WTC11 (cell line): ENCODE results near the gene KRT4. TPM values are rescaled to one million over a fixed set of nuclear protein-coding genes. Genes with fewer than 3 reads are reported as not detected.

Experiments used
- ATAC-seq: fragments of 200-7000 bp; cut with Tn5 transposase; 2 replicates; pipeline ENCODE4 v1.10.0; 2021; ENCODE audit warnings: mild to moderate bottlenecking, moderate library complexity
- CTCF ChIA-PET: fragments of 300-600 bp; sonication (Branson Sonifier 250); formaldehyde crosslinking; loops from one replicate; lab custom pipeline; 2021; ENCODE audit warnings: antibody characterized with exemption; lab: Charles Lee
- POLR2A ChIA-PET: fragments of 350-600 bp; sonication (Branson Sonifier 250); formaldehyde crosslinking; loops from one replicate; lab custom pipeline; 2021; ENCODE audit warnings: antibody characterized with exemption; lab: Charles Lee
- DNase-seq: peaks from one replicate; pipeline ENCODE4 v3.0.0; 2021; ENCODE audit warnings: low spot score
- H3K27ac Mint-ChIP-seq: 2 replicates; pipeline ENCODE4 v1.8.0; 2021; ENCODE audit warnings: mixed read lengths
- H3K27me3 Mint-ChIP-seq: 2 replicates; pipeline ENCODE4 v1.8.0; 2021; ENCODE audit warnings: low read depth, mild to moderate bottlenecking, moderate library complexity, mixed read lengths
- H3K36me3 Mint-ChIP-seq: 2 replicates; pipeline ENCODE4 v1.8.0; 2021; ENCODE audit warnings: mixed read lengths
- H3K4me1 Mint-ChIP-seq: 2 replicates; pipeline ENCODE4 v1.8.0; 2022; ENCODE audit warnings: mixed read lengths
- H3K4me3 Mint-ChIP-seq: 2 replicates; pipeline ENCODE4 v1.8.0; 2021; ENCODE audit warnings: mild to moderate bottlenecking, moderate library complexity, mixed read lengths
- H3K9me3 Mint-ChIP-seq: 2 replicates; pipeline ENCODE4 v1.8.0; 2021; ENCODE audit warnings: mixed read lengths
- CBFB ChIP-seq: sonication (generic); formaldehyde crosslinking; IDR thresholded peaks from 2 replicates; pipeline ENCODE4 v1.8.1; 2022; ENCODE audit warnings: mild to moderate bottlenecking, low read depth, missing genetic modification reagents
- EMX1 ChIP-seq: fragments of 250-450 bp; sonication (Bioruptor Pico); IDR thresholded peaks from 2 replicates; pipeline ENCODE4 v1.8.0; 2021; ENCODE audit warnings: mild to moderate bottlenecking
- ETV6 ChIP-seq: sonication (generic); formaldehyde crosslinking; IDR thresholded peaks from 2 replicates; pipeline ENCODE4 v1.8.1; 2022; ENCODE audit warnings: mild to moderate bottlenecking, missing genetic modification reagents
- GTF2I ChIP-seq: fragments of 250-450 bp; sonication (Bioruptor Pico); conservative IDR thresholded peaks from 2 replicates; pipeline ENCODE4 v1.4.0; 2021; ENCODE audit warnings: mild to moderate bottlenecking
- HMGA2 ChIP-seq: fragments of 250-450 bp; sonication (Bioruptor Pico); IDR thresholded peaks from 2 replicates; pipeline ENCODE4 v1.4.0; 2021; ENCODE audit warnings: mild to moderate bottlenecking, moderate library complexity
- NFATC4 ChIP-seq: fragments of 250-450 bp; sonication (Bioruptor Pico); IDR thresholded peaks from 2 replicates; pipeline ENCODE4 v1.9.0; 2021; ENCODE audit warnings: mild to moderate bottlenecking
- NFE2L1 ChIP-seq: sonication (generic); formaldehyde crosslinking; IDR thresholded peaks from 2 replicates; pipeline ENCODE4 v1.8.1; 2023; ENCODE audit warnings: missing genetic modification reagents
- NFYB ChIP-seq: sonication (generic); formaldehyde crosslinking; conservative IDR thresholded peaks from 2 replicates; pipeline ENCODE4 v1.8.0; 2022; ENCODE audit warnings: low read depth, missing genetic modification reagents
- NR3C1 ChIP-seq: sonication (generic); formaldehyde crosslinking; conservative IDR thresholded peaks from 2 replicates; pipeline ENCODE4 v1.8.1; 2023; ENCODE audit warnings: low read depth, mild to moderate bottlenecking, missing genetic modification reagents
- PRRX2 ChIP-seq: fragments of 250-450 bp; sonication (Bioruptor Pico); IDR thresholded peaks from 2 replicates; pipeline ENCODE4 v1.8.0; 2021; ENCODE audit warnings: mild to moderate bottlenecking
- SP1 ChIP-seq: sonication (generic); formaldehyde crosslinking; conservative IDR thresholded peaks from 2 replicates; pipeline ENCODE4 v1.8.1; 2022; ENCODE audit warnings: missing genetic modification reagents
- TP53 ChIP-seq: sonication (generic); formaldehyde crosslinking; IDR thresholded peaks from 2 replicates; pipeline ENCODE4 v1.8.1; 2023; ENCODE audit warnings: mild to moderate bottlenecking, missing genetic modification reagents
- ZNF219 ChIP-seq: sonication (generic); formaldehyde crosslinking; IDR thresholded peaks from 2 replicates; pipeline ENCODE4 v1.8.0; 2023; ENCODE audit warnings: missing genetic modification reagents, mild to moderate bottlenecking, borderline replicate concordance
- ZNF232 ChIP-seq: sonication (generic); formaldehyde crosslinking; IDR thresholded peaks from 2 replicates; pipeline ENCODE4 v1.8.0; 2022; ENCODE audit warnings: mild to moderate bottlenecking, missing genetic modification reagents
- ZNF263 ChIP-seq: sonication (generic); formaldehyde crosslinking; IDR thresholded peaks from 2 replicates; pipeline ENCODE4 v1.8.1; 2022; ENCODE audit warnings: low read depth, mild to moderate bottlenecking, moderate library complexity, missing genetic modification reagents
- ZNF317 ChIP-seq: sonication (generic); formaldehyde crosslinking; IDR thresholded peaks from 2 replicates; pipeline ENCODE4 v1.8.1; 2023; ENCODE audit warnings: low read depth, mild to moderate bottlenecking, moderate library complexity, missing genetic modification reagents, borderline replicate concordance
- total RNA-seq: library from RNA; stranded (reverse); gene quantifications from 3 replicates; pipeline ENCODE4 v1.2.3, GENCODE V29; 2021
- TF ChIP-seq, protein P1 (sequence below): sonication (generic); formaldehyde crosslinking; IDR thresholded peaks from 2 replicates; pipeline ENCODE4 v1.8.1; 2023; ENCODE audit warnings: mild to moderate bottlenecking, moderate library complexity, missing genetic modification reagents
- TF ChIP-seq, protein P2 (sequence below): sonication (generic); formaldehyde crosslinking; IDR thresholded peaks from 2 replicates; pipeline ENCODE4 v1.8.0; 2023; ENCODE audit warnings: mild to moderate bottlenecking, missing genetic modification reagents
- TF ChIP-seq, protein P3 (sequence below): sonication (generic); formaldehyde crosslinking; IDR thresholded peaks from 2 replicates; pipeline ENCODE4 v1.8.1; 2023; ENCODE audit warnings: mild to moderate bottlenecking, missing genetic modification reagents, moderate library complexity
- TF ChIP-seq, protein P4 (sequence below): fragments of 250-450 bp; sonication (Bioruptor Pico); IDR thresholded peaks from 2 replicates; pipeline ENCODE4 v1.8.0; 2021; ENCODE audit warnings: mild to moderate bottlenecking
- TF ChIP-seq, protein P5 (sequence below): sonication (generic); formaldehyde crosslinking; IDR thresholded peaks from 2 replicates; pipeline ENCODE4 v1.8.1; 2022; ENCODE audit warnings: low read depth, missing genetic modification reagents, borderline replicate concordance
- TF ChIP-seq, protein P6 (sequence below): sonication (generic); formaldehyde crosslinking; IDR thresholded peaks from 2 replicates; pipeline ENCODE4 v1.8.1; 2022; ENCODE audit warnings: mild to moderate bottlenecking, moderate library complexity, missing genetic modification reagents
- TF ChIP-seq, protein P7 (sequence below): sonication (generic); formaldehyde crosslinking; IDR thresholded peaks from 2 replicates; pipeline ENCODE4 v1.8.0; 2023; ENCODE audit warnings: missing genetic modification reagents

Gene KRT4
- total RNA-seq, 1 experiment from 2014 or later: not detected

DNA sequence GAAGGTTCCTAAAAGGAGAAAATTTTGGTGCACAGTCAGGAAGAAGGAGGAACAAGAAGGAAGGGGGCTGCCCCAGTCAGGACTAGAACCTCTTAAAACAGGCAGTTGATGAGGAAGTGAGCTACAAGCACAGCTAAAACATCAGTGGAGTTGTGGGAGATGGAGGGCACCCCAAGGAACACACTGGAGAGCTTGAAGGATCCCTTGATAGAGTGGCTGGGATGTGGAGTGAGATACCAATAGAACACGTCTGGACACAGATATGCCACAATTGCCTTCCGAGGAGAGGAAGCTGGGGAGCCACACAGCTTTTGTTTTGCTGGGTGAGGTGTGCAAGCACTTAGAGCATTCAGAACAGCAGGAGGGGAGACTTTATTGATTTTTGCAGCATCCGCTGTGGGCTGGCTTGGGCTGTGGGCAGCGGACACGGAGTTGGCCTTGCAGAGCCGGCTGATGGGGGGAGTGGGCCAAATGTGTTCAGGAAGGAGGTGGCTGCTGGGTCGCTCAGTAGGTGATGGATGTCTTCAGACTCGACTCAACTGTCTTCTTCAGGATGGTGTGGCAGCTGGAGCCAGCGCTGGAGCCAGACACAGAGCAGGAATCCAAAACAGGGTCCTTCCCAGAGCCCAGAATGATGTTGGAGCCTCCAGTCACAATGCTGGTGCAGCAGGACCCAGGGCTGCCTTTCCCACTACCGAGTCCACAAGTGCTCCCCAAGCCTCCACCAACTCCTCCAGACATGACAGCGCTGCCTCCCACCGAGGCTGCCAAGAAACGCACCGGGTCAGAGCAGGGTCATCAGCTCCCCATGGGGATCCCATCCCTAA lies 24.9 kb upstream of the KRT4 start (continued):
- TF ChIP-seq, protein P1, sequence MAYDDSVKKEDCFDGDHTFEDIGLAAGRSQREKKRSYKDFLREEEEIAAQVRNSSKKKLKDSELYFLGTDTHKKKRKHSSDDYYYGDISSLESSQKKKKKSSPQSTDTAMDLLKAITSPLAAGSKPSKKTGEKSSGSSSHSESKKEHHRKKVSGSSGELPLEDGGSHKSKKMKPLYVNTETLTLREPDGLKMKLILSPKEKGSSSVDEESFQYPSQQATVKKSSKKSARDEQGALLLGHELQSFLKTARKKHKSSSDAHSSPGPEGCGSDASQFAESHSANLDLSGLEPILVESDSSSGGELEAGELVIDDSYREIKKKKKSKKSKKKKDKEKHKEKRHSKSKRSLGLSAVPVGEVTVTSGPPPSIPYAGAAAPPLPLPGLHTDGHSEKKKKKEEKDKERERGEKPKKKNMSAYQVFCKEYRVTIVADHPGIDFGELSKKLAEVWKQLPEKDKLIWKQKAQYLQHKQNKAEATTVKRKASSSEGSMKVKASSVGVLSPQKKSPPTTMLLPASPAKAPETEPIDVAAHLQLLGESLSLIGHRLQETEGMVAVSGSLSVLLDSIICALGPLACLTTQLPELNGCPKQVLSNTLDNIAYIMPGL (CRISPR knock-in tag): no peak
- no peak for TF ChIP-seq ETV6 (CRISPR knock-in tag)

DNA sequence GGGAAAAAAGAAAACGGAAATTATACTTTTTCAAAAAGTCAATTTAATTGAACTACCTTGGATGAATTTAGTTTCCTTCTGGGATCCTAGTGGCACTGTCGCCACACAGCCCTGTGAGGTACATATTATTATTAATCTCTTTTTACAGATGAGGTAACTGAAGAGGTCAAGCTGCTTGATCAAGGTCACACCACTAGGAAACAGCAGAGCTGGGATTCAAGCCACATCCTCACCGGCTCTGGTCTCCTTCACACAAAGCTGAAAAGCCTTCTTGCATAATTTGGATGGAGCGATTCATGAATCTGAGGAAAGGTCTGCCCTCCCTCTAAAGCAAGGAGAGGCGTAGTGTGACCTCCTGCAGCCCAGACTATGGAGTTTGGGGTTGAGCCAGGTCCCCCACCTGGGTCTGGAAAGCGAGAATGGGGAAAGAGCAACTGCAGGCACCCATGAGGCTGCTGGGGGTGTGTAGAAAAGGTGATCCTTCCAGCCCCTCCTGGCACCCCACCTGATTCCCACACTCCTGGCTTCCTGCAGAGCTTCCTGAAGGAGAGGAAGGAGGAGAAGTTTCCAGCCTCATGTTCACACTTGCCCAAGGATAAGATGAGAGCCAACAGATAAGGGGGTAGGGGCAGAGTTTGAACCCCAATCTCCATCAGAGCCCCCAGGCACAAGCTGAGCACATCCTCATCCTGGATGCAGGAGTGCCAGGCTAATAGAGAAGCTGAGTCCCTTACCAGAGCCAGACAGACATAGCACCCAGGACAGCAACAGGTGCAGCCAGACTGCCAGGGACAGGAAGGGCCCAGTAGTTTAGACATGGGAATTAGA lies 24.1 kb upstream of the KRT4 start:
- TF ChIP-seq PRRX2 (CRISPR knock-in tag) (no peak), ZNF263 (CRISPR knock-in tag) (no peak), GTF2I (CRISPR knock-in tag) (no peak), NFE2L1 (CRISPR knock-in tag) (no peak), ZNF317 (CRISPR knock-in tag) (no peak), ZNF232 (CRISPR knock-in tag) (no peak)
- TF ChIP-seq, protein P2, sequence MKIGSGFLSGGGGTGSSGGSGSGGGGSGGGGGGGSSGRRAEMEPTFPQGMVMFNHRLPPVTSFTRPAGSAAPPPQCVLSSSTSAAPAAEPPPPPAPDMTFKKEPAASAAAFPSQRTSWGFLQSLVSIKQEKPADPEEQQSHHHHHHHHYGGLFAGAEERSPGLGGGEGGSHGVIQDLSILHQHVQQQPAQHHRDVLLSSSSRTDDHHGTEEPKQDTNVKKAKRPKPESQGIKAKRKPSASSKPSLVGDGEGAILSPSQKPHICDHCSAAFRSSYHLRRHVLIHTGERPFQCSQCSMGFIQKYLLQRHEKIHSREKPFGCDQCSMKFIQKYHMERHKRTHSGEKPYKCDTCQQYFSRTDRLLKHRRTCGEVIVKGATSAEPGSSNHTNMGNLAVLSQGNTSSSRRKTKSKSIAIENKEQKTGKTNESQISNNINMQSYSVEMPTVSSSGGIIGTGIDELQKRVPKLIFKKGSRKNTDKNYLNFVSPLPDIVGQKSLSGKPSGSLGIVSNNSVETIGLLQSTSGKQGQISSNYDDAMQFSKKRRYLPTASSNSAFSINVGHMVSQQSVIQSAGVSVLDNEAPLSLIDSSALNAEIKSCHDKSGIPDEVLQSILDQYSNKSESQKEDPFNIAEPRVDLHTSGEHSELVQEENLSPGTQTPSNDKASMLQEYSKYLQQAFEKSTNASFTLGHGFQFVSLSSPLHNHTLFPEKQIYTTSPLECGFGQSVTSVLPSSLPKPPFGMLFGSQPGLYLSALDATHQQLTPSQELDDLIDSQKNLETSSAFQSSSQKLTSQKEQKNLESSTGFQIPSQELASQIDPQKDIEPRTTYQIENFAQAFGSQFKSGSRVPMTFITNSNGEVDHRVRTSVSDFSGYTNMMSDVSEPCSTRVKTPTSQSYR (CRISPR knock-in tag): no peak
- no peaks in the 10 kb centered on the region for H3K9me3 Mint-ChIP-seq
- H3K4me3 Mint-ChIP-seq: no peak overlapping the region
- DNase-seq: no peak
- H3K4me1 Mint-ChIP-seq: no peaks in the 10 kb centered on the region
- H3K36me3 Mint-ChIP-seq: no peaks in the 10 kb centered on the region
- H3K27me3 Mint-ChIP-seq: peaks cover 5% of the 10 kb centered on the region; the same call in 1 of the 2 replicates
- no peak overlapping the region for H3K27ac Mint-ChIP-seq
- no peak for ATAC-seq
- CTCF ChIA-PET: interaction anchor here (0.9 to 1.5 kb wide), 4 partner anchors 33 to 442 kb away, joined by 3 to 5 read pairs (median 4); no protein-coding TSS in a partner anchor
- POLR2A ChIA-PET: no interaction called here

DNA sequence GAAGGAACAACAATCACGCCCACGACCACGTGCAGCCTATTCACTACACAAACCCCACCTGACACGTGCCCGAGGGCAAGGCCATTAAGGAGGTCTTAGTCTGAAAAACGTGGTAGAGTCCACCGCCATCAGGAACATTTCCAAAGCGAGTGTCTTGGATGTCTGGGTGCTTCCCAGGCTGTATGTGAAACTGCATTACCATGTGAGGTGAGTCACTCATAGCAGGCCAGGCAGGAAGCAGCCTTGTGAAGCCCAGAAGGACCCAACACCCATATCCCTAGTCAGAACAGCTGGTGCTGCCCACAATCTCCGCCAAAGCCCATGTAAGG lies 23.5 kb upstream of the KRT4 start:
- no peak overlapping the region for H3K4me3 Mint-ChIP-seq
- ATAC-seq (no peak), DNase-seq (no peak)
- ChIA-PET CTCF (interaction anchor here (0.9 to 1.3 kb wide), 2 partner anchors 33 to 43 kb away, joined by 4 to 5 read pairs; no protein-coding TSS in a partner anchor), POLR2A (no interaction called here)
- no peaks in the 10 kb centered on the region for H3K36me3 Mint-ChIP-seq
- H3K4me1 Mint-ChIP-seq: no peaks in the 10 kb centered on the region
- peaks cover 5% of the 10 kb centered on the region; the same call in 1 of the 2 replicates for H3K27me3 Mint-ChIP-seq
- H3K27ac Mint-ChIP-seq: no peak overlapping the region
- H3K9me3 Mint-ChIP-seq: no peaks in the 10 kb centered on the region
- TF ChIP-seq HMGA2 (CRISPR knock-in tag): no peak
- TF ChIP-seq, protein P3, sequence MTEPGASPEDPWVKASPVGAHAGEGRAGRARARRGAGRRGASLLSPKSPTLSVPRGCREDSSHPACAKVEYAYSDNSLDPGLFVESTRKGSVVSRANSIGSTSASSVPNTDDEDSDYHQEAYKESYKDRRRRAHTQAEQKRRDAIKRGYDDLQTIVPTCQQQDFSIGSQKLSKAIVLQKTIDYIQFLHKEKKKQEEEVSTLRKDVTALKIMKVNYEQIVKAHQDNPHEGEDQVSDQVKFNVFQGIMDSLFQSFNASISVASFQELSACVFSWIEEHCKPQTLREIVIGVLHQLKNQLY: no peak
- TF ChIP-seq, protein P4, sequence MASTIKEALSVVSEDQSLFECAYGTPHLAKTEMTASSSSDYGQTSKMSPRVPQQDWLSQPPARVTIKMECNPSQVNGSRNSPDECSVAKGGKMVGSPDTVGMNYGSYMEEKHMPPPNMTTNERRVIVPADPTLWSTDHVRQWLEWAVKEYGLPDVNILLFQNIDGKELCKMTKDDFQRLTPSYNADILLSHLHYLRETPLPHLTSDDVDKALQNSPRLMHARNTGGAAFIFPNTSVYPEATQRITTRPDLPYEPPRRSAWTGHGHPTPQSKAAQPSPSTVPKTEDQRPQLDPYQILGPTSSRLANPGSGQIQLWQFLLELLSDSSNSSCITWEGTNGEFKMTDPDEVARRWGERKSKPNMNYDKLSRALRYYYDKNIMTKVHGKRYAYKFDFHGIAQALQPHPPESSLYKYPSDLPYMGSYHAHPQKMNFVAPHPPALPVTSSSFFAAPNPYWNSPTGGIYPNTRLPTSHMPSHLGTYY: no peak
- TF ChIP-seq SP1 (CRISPR knock-in tag): no peak
- no peak for TF ChIP-seq TP53 (CRISPR knock-in tag)
- TF ChIP-seq, protein P5, sequence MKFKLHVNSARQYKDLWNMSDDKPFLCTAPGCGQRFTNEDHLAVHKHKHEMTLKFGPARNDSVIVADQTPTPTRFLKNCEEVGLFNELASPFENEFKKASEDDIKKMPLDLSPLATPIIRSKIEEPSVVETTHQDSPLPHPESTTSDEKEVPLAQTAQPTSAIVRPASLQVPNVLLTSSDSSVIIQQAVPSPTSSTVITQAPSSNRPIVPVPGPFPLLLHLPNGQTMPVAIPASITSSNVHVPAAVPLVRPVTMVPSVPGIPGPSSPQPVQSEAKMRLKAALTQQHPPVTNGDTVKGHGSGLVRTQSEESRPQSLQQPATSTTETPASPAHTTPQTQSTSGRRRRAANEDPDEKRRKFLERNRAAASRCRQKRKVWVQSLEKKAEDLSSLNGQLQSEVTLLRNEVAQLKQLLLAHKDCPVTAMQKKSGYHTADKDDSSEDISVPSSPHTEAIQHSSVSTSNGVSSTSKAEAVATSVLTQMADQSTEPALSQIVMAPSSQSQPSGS (CRISPR knock-in tag): no peak
- TF ChIP-seq PRRX2 (CRISPR knock-in tag): no peak
- TF ChIP-seq NFATC4 (CRISPR knock-in tag): no peak
- TF ChIP-seq CBFB (CRISPR knock-in tag): no peak
- TF ChIP-seq, protein P6, sequence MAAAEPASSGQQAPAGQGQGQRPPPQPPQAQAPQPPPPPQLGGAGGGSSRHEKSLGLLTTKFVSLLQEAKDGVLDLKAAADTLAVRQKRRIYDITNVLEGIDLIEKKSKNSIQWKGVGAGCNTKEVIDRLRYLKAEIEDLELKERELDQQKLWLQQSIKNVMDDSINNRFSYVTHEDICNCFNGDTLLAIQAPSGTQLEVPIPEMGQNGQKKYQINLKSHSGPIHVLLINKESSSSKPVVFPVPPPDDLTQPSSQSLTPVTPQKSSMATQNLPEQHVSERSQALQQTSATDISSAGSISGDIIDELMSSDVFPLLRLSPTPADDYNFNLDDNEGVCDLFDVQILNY: no peak
- no peak for TF ChIP-seq ZNF219
- TF ChIP-seq, protein P7, sequence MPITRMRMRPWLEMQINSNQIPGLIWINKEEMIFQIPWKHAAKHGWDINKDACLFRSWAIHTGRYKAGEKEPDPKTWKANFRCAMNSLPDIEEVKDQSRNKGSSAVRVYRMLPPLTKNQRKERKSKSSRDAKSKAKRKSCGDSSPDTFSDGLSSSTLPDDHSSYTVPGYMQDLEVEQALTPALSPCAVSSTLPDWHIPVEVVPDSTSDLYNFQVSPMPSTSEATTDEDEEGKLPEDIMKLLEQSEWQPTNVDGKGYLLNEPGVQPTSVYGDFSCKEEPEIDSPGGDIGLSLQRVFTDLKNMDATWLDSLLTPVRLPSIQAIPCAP (CRISPR knock-in tag): no peak
- TF ChIP-seq EMX1 (CRISPR knock-in tag): no peak
- TF ChIP-seq NFYB: no peak
- TF ChIP-seq NR3C1 (CRISPR knock-in tag): no peak
